ENCODE measurements around the gene SMIM32. TPM values are rescaled to one million over a fixed set of nuclear protein-coding genes. Genes with fewer than 3 reads are reported as not detected.

SMIM32 gene
- polyA plus RNA-seq, 12 donors = 0.07 to 0.24 (median 0.11) TPM; not detected in 7

DNA sequence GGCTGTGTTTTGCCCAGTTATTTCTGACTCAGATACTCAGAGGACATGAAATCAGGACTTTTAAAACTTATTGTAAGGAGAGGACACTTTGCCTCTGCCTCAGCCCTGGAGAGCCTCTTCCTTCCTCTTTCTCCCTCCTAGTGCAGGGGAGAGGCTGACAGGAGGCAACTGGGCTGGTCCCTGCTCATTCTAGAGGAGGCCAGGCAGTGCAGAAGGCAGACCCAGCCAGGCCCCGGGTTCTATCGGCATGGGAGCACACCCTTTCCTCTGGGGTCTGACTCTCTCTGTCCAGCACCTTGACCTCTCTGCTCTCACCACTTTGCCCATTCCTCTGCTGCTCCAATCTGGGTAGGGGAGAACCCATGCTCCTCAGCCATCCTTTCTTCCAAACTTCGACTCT lies 16.0 kb upstream of the SMIM32 start:
- no peak for DNase-seq

DNA sequence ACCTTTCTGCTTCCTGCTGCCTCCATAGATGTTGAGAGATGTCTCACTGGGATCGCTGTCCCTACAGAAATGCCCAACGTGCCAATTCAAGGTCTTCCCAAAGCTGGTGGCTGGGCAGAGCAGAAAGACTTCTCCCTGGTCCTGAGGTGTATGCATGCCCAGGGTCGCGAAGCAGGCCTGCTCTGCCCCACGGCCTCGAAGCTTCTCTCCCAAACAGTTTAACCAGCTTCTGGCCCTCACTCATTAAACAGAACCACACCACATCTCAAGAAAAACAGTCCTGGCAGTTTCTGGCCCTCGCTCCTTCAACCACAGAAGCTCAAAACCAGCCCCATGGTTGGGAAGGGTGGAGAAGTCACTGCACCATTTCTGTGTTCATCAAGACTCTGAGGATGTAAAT lies 14.7 kb upstream of the SMIM32 start:
- DNase-seq = no peak

DNA sequence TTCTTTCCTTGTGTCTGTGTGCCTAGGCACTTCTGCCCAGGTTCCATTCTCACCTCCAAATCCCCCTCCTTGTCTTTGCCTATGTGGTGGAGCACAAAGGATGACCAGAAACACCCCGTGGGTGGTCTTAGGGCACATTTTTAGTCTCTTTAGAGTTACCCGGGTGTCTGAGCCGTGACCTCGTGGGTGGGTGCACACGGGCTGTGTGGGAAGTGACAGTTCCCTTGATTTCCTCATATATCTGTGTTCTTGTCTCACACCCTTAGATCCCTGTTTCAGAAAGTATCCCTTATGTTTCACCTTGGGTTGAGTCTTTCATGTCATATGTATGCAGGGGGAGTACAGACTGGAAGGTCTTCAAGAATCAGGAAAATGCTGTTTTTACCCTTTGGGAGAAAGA lies 13.4 kb upstream of the SMIM32 start:
- DNase-seq = no peak

- DNase-seq = no peak
These were observed 13.0 kb upstream of the SMIM32 start for GRCh38 chr5:136205941-136206340.

DNA sequence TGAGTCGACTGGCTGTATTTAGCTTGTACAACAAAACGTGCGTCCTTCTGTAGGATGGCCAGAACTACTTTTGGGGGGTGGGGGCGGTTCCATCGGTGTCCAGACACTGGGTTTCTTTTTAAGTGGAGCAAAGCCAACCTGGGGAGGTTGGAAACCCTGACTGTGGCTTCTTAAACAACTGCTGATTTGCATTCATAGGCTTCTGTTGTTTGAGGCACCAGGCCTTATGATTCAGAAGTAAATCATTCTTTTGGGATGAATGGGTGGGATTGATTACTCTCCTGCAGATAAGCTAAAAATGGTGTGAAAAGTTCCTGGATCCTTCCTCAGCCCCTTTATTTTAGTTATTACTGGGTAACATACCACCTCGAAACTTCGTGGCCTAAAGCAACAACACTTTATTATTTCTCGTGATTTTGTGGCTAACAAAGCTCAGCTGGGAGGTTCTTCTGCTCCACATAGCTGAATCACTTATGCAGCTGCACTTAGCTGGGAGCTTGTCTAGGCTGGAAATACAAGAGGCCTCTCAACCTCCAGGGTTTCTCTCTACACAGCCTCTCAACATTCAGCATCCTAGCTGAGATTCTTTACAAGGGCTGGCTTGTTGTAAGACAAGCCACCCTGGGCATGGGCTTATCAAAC lies 12.2 kb upstream of the SMIM32 start:
- DNase-seq = no peak

GRCh38 chr5:136203303-136203922 lies 10.5 kb upstream of the SMIM32 start:
- DNase-seq = no peak

DNA sequence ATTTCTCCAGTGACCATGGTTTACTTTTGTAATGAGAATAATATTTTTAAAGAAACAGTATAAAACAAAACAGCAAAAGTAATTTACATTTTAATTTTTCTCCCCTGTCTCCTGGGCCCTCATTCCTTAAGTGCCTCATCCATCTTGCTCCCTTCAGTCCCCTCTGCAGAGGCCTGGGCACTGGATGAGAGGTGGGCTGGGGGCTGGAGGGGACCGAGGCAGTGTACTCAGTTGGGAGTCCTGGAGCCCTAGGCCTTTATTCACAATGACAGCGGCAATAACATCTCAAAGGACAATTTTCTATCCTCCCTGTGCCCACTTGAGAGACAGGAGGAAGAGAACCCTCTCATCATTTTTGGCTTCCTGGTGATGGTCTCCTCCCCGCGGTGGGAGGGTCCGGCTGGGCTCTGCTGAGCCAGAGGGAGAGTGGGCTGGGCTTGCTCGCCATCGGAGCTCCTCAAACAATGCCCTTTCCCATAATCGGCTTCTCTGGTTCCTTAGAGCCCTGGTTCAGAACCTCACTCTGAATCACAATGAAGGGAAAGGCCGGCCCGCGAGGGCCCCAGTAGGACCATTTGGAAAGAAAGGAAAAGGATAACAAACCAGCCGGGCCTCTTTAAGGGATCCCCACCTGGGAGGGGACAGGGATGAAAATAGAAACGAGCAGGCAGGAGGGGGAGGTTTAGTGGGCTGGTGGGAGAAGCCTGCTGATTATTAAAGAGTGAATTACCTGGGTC lies 9.7 kb upstream of the SMIM32 start:
- DNase-seq = no peak

DNA sequence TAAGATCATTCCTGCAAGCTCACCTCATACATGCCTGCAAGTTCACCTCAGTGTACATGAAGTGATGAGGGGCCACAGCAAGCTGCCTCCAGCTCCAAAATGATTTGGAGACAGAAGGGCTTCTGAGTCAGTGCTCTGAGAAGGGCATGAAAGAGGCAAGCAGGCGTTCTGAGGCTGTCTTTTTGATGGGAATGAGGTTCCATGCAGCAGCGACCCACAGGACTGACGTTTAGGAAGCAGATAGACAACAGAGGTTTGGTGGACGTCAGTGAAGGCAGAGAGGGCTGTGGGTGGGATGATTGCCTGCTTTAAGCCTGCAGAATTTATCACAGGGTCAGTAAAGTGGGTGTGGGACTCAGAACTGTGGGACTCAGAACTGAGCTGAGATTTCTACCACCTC lies 8.9 kb upstream of the SMIM32 start:
- no peak for DNase-seq

DNA sequence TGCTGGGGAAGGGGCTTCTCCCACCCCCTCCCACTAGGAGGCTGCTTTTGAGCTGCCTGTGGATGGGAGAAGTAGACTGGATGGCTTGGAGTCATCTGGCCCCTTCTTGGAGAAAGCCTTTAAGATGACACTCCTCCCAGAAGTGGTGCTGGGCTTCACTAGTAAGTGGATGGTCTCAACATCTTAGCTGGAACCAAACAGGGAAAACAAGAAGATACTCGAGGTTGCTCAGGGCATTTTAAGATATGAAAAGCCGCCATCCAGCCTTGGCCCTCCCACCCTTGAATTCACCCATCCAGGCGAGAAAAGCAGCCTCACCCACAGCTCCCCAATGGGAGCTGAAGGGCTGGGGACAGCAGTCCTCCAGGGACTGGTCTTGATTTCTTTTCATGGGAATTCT lies 7.8 kb upstream of the SMIM32 start:
- DNase-seq = no peak

DNA sequence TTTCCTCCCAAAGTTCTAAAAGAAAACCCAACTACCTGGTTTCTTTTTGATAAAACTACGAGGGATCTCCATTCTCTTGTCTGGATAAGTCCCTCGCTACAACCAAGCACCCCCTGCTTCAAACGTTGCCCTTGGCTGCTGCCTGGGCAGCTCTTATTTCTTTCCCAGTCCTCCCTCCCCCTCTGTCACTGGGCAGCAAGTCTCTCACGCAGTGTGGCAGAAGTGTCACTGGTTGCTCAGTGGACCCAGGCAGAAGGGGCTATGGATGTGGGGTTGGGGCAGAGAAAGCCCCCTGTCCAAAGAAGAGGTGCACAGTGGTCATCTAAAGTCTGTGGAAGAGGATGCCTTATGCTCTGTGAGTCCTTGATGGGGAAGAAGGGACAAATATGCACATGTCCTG lies 7.2 kb upstream of the SMIM32 start:
- no peak for DNase-seq

GRCh38 chr5:136199408-136199807 lies 6.4 kb upstream of the SMIM32 start:
- DNase-seq = no peak

DNA sequence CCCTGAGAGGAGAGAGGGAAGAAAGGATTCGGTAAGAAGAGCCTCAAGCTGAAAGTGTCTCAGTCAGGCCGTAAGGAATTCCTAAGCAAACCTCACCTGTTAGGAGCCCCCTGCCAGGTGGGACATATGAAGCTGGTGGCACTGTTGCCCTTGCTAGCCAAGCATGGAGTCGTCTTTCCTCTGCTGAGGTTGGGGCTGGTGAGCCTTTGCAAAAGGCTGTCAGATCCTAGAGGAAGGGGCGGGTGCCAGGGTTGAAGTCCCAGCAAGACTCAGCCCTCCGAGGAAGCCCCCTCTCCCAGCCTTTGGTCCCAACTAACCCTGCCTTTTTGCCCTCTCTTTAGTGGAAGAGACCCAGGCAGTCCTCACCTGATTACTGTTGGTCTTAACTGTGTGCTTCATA lies 5.5 kb upstream of the SMIM32 start:
- no peak for DNase-seq

- DNase-seq = no peak
These were observed 4.6 kb upstream of the SMIM32 start for GRCh38 chr5:136197462-136198142.

DNA sequence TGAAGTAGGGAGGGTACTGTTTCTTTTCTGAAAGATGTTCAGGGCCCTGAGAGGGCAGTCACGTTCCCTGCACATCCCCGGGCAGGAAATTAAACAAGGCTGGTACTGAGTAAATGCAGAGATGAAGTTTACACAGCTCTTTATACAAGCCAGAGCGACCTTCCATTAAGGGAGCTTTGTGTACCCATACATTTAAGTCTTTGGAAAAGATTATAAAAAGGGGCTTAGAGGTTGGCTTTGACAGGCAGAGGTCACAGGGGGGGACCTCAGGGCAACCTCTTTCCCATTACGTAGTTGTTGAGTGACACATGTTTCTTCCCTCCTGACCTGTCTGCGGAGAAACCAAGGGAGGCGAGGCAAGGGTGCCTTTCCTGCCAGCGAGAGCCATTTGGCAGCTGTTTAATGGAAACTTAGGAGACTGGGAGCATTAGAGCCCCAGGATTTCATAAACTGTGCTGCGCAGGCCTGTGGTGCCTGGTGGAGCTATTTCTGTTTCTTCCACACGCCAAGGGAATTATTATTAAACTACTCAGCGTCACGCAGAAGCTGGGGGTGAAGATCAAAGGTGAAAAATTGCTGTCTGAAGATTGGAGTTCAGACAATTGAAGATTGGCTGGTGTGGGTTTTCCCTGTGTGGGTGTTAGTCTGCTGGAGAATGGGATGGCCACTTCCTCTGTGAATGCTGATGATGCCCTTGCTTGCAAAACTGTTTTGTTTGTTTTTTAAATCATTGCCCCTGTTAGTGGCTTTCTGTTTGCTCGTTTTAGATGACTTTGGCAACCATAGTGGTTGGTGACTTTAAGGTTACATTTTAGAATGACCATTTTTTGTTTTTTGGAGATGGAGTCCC lies 3.2 kb upstream of the SMIM32 start:
- DNase-seq = no peak

GRCh38 chr5:136194576-136194975 lies 1.6 kb upstream of the SMIM32 start:
- DNase-seq = no peak

GRCh38 chr5:136193322-136193935 lies 467 bp upstream of the SMIM32 start:
- DNase-seq = no peak

DNA sequence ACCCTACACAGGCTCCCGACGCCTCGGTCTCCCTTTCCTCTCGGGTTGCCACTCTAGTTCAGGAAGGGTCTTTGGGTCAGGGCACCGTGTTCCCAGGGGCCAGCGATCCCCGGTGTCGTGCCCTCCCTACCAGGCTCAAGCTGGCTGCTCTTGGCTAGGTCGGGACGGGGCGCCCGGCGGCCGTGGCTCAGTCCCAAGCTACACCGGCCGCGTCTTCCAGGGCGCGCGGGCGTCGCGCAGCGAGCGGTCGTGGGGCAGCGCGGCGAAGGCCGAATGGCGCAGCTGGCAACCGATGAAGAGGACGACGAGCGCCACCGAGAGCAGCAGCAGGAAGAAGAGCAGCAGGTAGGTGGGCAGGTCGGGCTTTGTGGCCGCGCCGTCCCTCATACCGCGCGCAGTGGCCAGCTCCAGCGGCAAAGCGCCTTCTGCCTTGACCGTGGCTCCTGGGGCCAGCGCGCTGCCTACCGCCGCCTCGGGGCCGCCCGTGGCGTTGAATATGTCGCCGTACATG lies 892 bp downstream of the SMIM32 start:
- no peak for DNase-seq

DNA sequence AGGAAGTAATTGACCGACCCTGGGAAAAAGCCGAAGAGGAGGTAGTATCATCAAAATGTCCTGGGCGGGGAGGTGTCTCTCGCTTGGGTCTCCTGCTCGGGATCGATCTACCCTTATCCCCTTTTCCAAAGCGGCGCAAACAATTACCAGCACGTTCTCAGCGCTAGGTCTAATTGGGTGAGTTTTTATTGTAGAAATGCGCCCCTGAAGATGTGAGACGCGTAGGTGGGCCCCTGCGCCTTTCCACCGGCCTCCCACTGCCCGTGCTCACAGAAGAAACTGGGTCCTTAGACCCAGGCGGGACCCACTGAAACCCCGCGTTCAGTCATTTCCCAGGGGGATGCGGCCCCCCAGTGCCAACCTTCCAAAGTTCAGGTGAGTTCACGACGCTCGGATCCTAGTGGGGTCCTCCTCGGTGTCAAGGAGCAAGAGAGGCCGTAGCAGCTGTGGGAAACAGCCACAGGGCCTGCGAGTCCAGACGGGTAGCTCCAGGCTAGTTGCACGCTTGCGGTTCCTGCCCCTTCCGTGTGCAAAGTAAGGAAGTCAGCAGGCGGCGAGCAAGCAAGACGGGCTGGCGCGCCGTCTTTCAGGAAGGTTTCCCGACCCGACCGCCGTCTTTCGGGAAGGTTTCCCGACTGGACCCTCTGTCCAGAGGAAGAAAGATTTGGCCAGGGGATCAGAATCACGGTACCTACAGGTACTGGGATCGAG lies 1.5 kb downstream of the SMIM32 start:
- DNase-seq = no peak

- no peak for DNase-seq
These were observed 2.1 kb downstream of the SMIM32 start for GRCh38 chr5:136190904-136191303.

DNA sequence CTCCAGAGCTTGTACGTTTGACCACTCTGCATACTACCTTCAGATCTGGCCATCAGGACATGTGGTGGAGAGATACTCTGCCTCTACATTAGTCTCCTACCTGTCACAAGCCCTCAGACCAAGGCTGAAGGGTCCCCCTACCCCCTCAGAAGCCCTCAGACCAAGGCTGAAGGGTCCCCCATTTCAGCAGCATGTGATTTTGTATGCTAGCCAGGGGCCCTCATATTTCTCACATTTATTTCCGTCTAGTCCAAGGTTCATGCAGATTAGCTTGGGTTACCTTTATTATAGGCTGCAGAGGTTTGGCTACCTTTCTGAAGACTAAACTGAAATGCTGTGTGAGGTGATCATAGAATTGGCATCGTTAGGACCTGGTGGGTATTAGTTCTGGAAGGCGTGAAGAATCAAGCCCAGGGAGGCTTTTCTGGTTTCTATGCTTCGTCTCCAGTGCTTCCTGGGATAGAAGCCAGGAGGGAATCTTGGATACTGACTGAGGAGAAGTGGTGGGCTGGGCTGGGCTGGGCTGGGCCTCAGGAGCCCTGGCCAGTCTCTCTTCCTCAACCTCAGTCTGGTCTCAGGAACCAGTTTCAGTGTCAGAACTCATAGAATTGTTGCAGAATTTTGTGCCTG lies 2.8 kb downstream of the SMIM32 start:
- DNase-seq = peak; percentile 41
